Measurements from ENCODE around the gene DGKB.

DNA sequence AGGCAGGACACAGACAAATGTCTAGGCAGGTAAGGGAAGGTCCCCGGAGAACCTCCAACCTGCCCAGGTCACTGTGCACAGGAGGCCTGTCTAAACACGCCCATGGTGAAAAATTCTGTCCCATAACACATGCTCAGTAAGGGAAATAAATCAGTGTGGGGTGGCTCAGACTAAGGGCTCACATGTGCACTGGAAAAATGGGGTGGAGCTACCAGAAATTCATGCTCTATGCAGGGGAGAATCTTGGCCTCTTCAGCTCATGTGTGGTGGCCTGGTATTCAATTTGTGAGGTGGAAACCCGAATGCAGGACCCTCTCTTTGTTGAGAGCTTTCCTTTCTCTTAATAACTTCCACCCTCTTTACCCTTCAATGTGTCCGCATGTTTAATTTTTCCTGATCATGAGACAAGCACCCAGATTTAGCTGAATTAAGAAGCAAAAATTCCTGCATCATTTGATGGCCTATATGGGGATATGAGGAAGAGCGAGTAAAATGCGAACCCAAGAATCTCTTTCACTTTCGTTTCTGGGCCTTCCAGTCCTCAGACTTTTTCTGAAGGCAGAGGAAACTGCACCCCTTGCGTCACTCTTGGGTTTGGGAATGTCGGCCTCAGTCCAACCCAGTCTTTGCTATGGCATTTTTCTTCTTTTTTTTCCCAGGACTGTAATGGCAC is 163.2 kb downstream of the DGKB start:
- no peak for TF ChIP-seq POLR2A (IDR thresholded peaks at IDR 0.05)
- TF ChIP-seq, protein P1, sequence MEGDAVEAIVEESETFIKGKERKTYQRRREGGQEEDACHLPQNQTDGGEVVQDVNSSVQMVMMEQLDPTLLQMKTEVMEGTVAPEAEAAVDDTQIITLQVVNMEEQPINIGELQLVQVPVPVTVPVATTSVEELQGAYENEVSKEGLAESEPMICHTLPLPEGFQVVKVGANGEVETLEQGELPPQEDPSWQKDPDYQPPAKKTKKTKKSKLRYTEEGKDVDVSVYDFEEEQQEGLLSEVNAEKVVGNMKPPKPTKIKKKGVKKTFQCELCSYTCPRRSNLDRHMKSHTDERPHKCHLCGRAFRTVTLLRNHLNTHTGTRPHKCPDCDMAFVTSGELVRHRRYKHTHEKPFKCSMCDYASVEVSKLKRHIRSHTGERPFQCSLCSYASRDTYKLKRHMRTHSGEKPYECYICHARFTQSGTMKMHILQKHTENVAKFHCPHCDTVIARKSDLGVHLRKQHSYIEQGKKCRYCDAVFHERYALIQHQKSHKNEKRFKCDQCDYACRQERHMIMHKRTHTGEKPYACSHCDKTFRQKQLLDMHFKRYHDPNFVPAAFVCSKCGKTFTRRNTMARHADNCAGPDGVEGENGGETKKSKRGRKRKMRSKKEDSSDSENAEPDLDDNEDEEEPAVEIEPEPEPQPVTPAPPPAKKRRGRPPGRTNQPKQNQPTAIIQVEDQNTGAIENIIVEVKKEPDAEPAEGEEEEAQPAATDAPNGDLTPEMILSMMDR (IDR thresholded peaks at IDR 0.05), result no peak
- TF ChIP-seq POLR2AphosphoS5 (IDR thresholded peaks at IDR 0.05), result no peak
